Mesenchymal stem cell (in vitro differentiated cells and primary cell): ENCODE results near the gene INPP5F.

Source experiments
- DNase-seq: peaks from one replicate; pipeline ENCODE4 v3.0.0-alpha.2; 2013
- H2AFZ ChIP-seq: one replicate; pipeline ENCODE4 v1.6.1; 2013; ENCODE audit warnings: low read depth, mild to moderate bottlenecking, control low read depth, inconsistent platforms, low read length, moderate library complexity
- H2AK5ac ChIP-seq: 2 replicates; pipeline ENCODE4 v1.6.1; 2013; ENCODE audit warnings: low read length, moderate library complexity, mild to moderate bottlenecking, inconsistent platforms; ENCODE audit not compliant: severe bottlenecking
- H2BK120ac ChIP-seq: one replicate; pipeline ENCODE4 v1.6.1; 2013; ENCODE audit warnings: low read depth, mild to moderate bottlenecking, inconsistent platforms, low read length, moderate library complexity
- H2BK12ac ChIP-seq, 2 experiments: one replicate each; pipeline ENCODE4 v1.6.1; 2013; ENCODE audit warnings: inconsistent platforms in 2 of 2, low read length in 2 of 2, mild to moderate bottlenecking in 2 of 2, moderate library complexity in 2 of 2, control low read depth in 1 of 2
- H2BK15ac ChIP-seq: one replicate; pipeline ENCODE4 v1.6.1; 2013; ENCODE audit warnings: mild to moderate bottlenecking, low read depth, inconsistent platforms; ENCODE audit not compliant: poor library complexity, severe bottlenecking
- H2BK5ac ChIP-seq: 2 replicates; pipeline ENCODE4 v1.6.1; 2013; ENCODE audit warnings: low read depth, mild to moderate bottlenecking, low read length, control low read depth, inconsistent platforms; ENCODE audit not compliant: poor library complexity, severe bottlenecking
- H3K14ac ChIP-seq, 2 experiments: one replicate each; pipeline ENCODE4 v1.6.1; 2013; ENCODE audit warnings: inconsistent platforms in 2 of 2, low read length in 2 of 2, control low read depth in 1 of 2, mild to moderate bottlenecking in 1 of 2, moderate library complexity in 1 of 2
- H3K18ac ChIP-seq, 2 experiments: one replicate each; pipeline ENCODE4 v1.6.1; 2013; ENCODE audit warnings: inconsistent platforms in 2 of 2, low read length in 2 of 2, control low read depth in 1 of 2, low read depth in 1 of 2, mild to moderate bottlenecking in 1 of 2
- H3K23ac ChIP-seq, 2 experiments: one replicate each; pipeline ENCODE4 v1.6.1; 2013; ENCODE audit warnings: inconsistent platforms in 2 of 2, low read length in 2 of 2, mild to moderate bottlenecking in 2 of 2, moderate library complexity in 2 of 2, control low read depth in 1 of 2
- H3K27ac ChIP-seq: 2 replicates; pipeline ENCODE4 v1.5.1; 2013; ENCODE audit warnings: mild to moderate bottlenecking, moderate library complexity, low read length, control low read depth, inconsistent platforms; ENCODE audit not compliant: poor library complexity, severe bottlenecking
- H3K27me3 ChIP-seq, 2 experiments: 2 replicates each; pipeline versions ENCODE4 v1.6.1 to v1.7.0; 2013; ENCODE audit warnings: low read length in 2 of 2, mild to moderate bottlenecking in 2 of 2, moderate library complexity in 2 of 2, control low read depth in 1 of 2, inconsistent platforms in 1 of 2; ENCODE audit not compliant: control insufficient read depth in 1 of 2, insufficient read depth in 1 of 2
- H3K36me3 ChIP-seq, 2 experiments: 2 replicates each; pipeline versions ENCODE4 v1.6.1 to v1.7.0; 2013; ENCODE audit warnings: low read length in 2 of 2, control low read depth in 1 of 2, inconsistent platforms in 1 of 2, low read depth in 1 of 2, mild to moderate bottlenecking in 1 of 2; ENCODE audit not compliant: insufficient read depth in 2 of 2, control insufficient read depth in 1 of 2
- H3K4ac ChIP-seq, 2 experiments: one replicate each; pipeline ENCODE4 v1.6.1; 2013; ENCODE audit warnings: inconsistent platforms in 2 of 2, low read length in 2 of 2, mild to moderate bottlenecking in 2 of 2, moderate library complexity in 2 of 2, control low read depth in 1 of 2, low read depth in 1 of 2
- H3K4me1 ChIP-seq: 2 replicates; pipeline ENCODE4 v1.6.1; 2013; ENCODE audit warnings: low read depth, low read length, control low read depth; ENCODE audit not compliant: control insufficient read depth, insufficient read depth
- H3K4me2 ChIP-seq: 2 replicates; pipeline ENCODE4 v1.6.1; 2013; ENCODE audit warnings: low read length, mild to moderate bottlenecking, inconsistent platforms; ENCODE audit not compliant: poor library complexity, severe bottlenecking
- H3K4me3 ChIP-seq, 2 experiments: 2 replicates each; pipeline versions ENCODE4 v1.5.1 to v1.7.0; 2013; ENCODE audit warnings: low read length in 2 of 2, mild to moderate bottlenecking in 2 of 2, control low read depth in 1 of 2, low read depth in 1 of 2; ENCODE audit not compliant: insufficient read depth in 1 of 2
- H3K79me1 ChIP-seq: replicated peaks from 2 replicates; pipeline ENCODE4 v1.6.1; 2013; ENCODE audit warnings: mild to moderate bottlenecking, control low read depth, low read length, inconsistent platforms; ENCODE audit not compliant: poor library complexity, severe bottlenecking
- H3K9ac ChIP-seq: 2 replicates; pipeline ENCODE4 v1.7.0; 2013; ENCODE audit warnings: mild to moderate bottlenecking, low read length, moderate library complexity
- H3K9me3 ChIP-seq: 2 replicates; pipeline ENCODE4 v1.7.0; 2013; ENCODE audit warnings: mild to moderate bottlenecking, low read length; ENCODE audit not compliant: control insufficient read depth
- H4K8ac ChIP-seq: one replicate; pipeline ENCODE4 v1.6.1; 2013; ENCODE audit warnings: inconsistent platforms, mild to moderate bottlenecking, low read length, moderate library complexity
- H4K91ac ChIP-seq: one replicate; pipeline ENCODE4 v1.6.1; 2013; ENCODE audit warnings: mild to moderate bottlenecking, low read length, inconsistent platforms
- WGBS: methylation state at CpG from one replicate; pipeline ENCODE4 v1.1.7; 2013; ENCODE audit warnings: mixed read lengths; 5-methylcytosine and 5-hydroxymethylcytosine counted together

Gene INPP5F

DNA sequence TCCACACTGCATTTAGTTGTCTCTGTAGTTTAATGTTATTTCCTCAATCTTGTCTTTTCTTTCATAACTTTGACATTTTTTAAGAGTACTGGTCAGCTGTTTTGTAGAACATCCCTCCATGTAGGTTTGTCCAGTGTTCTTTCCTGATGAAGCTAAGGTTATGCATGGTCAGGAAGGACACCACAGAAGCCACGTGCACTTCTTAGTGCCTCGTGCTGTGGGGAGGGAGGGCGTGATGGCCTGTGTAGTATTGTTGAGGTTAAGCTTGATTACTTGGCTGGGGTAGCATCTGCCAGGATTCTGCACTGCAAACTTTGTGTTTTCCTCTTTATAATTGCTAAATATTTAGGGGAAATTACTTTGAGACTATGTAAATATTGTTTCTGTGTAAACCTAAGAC is 98.4 kb downstream of the INPP5F start:
- Histone ChIP-seq H3K36me3 (peaks cover 13 to 58% of the 10 kb centered on the region in 2 experiments), H3K18ac (peak overlapping the region in 1 of 2 experiments; percentile 6), H3K27ac (no peak overlapping the region), H2BK5ac (no peak overlapping the region), H3K79me1 (peaks cover 6% of the 10 kb centered on the region), H2BK15ac (no peak overlapping the region), H2BK120ac (no peak overlapping the region), H4K8ac (no peak overlapping the region), H2BK12ac (no peak overlapping the region), H2AK5ac (no peak overlapping the region), H2AFZ (no peak overlapping the region), H3K27me3 (no peaks in the 10 kb centered on the region), H3K9ac (no peak overlapping the region), H3K4me1 (no peaks in the 10 kb centered on the region), H4K91ac (no peak overlapping the region), H3K14ac (no peak overlapping the region), H3K23ac (no peak overlapping the region), H3K9me3 (no peaks in the 10 kb centered on the region), H3K4me3 (no peak overlapping the region), H3K4ac (no peak overlapping the region), H3K4me2 (no peak overlapping the region)
- DNase-seq = no peak
- 91% methylated on average over 3 of the region's 3 CpGs for WGBS

DNA sequence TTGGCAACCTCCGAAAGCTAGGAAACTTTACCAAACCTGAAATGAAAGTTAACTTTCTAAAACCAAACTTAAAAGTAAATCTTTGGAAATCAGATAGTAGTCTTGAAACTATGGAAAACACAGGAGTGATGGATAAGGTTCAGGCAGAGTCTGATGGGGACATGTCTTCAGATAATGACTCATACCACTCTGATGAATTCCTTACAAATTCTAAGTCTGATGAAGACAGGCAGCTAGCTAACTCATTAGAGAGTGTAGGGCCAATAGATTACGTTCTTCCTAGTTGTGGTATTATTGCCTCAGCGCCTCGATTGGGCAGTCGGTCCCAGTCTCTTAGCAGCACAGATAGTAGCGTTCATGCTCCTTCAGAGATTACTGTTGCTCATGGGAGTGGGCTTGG is 100.9 kb downstream of the INPP5F start:
- H2AK5ac ChIP-seq = no peak overlapping the region
- no peak for DNase-seq
- H2AFZ ChIP-seq = no peak overlapping the region
- no peak overlapping the region for H3K4me3 ChIP-seq
- H2BK5ac ChIP-seq = no peak overlapping the region
- no peaks in the 10 kb centered on the region for H3K27me3 ChIP-seq
- H3K4me1 ChIP-seq = no peaks in the 10 kb centered on the region
- H3K9me3 ChIP-seq = no peaks in the 10 kb centered on the region
- H2BK12ac ChIP-seq = no peak overlapping the region
- peaks cover 20 to 83% of the 10 kb centered on the region in 2 experiments for H3K36me3 ChIP-seq
- H3K9ac ChIP-seq = no peak overlapping the region
- no peak overlapping the region for H3K27ac ChIP-seq
- H3K4ac ChIP-seq = no peak overlapping the region
- no peak overlapping the region for H3K4me2 ChIP-seq
- no peak overlapping the region for H3K23ac ChIP-seq
- 84% methylated on average over 5 of the region's 6 CpGs for WGBS
- H4K91ac ChIP-seq = no peak overlapping the region
- peaks cover 8% of the 10 kb centered on the region for H3K79me1 ChIP-seq
- no peak overlapping the region for H3K18ac ChIP-seq
- no peak overlapping the region for H2BK15ac ChIP-seq
- H3K14ac ChIP-seq = no peak overlapping the region
- no peak overlapping the region for H2BK120ac ChIP-seq
- no peak overlapping the region for H4K8ac ChIP-seq

DNA sequence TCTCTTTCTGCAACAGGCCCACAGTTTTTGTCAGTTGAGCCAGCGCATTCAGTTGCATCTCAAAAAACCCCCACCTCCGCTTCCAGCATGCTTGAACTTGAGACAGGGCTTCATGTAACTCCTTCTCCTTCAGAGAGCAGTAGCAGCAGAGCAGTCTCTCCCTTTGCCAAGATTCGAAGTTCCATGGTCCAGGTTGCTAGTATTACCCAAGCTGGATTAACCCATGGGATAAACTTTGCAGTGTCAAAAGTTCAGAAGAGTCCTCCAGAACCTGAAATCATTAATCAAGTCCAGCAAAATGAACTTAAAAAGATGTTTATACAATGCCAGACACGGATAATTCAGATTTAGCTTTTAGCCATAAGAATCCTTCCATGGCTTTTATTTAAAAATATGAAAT is 101.6 kb downstream of the INPP5F start:
- Histone ChIP-seq H2BK120ac (no peak overlapping the region), H3K9ac (no peak overlapping the region), H3K4me3 (no peak overlapping the region), H3K14ac (no peak overlapping the region), H2AFZ (no peak overlapping the region), H3K4me1 (peaks cover under 1% of the 10 kb centered on the region), H3K36me3 (peaks cover 22 to 86% of the 10 kb centered on the region in 2 experiments), H3K4ac (no peak overlapping the region), H2BK5ac (no peak overlapping the region), H3K27ac (no peak overlapping the region), H3K9me3 (no peaks in the 10 kb centered on the region), H4K91ac (no peak overlapping the region), H3K79me1 (peaks cover 8% of the 10 kb centered on the region), H3K23ac (no peak overlapping the region), H3K4me2 (no peak overlapping the region), H3K18ac (no peak overlapping the region), H2BK15ac (no peak overlapping the region), H2BK12ac (no peak overlapping the region), H4K8ac (no peak overlapping the region), H2AK5ac (no peak overlapping the region), H3K27me3 (no peaks in the 10 kb centered on the region)
- WGBS = 95% methylated on average over 3 of the region's 4 CpGs
- no peak for DNase-seq

DNA sequence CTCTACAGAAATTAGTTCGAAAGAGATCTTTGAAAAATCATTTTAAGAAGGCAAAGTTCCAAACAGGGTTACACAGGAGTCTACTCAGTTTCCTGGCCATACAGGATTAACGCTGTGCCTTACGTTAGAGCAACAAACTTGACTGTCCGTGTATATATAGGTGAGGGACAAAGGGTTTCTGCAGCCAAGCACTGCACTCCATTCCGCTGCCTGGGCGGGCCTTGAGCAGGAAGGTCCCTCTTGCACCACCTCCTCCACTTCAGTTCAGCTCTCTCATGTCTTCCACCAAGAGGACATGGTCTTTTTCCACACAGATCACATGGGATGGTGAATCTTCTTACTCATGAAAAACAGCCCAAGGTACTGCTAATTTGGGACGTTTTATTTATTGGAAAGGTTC is 103.6 kb downstream of the INPP5F start:
- Histone ChIP-seq H3K4me3 (no peak overlapping the region), H2BK120ac (no peak overlapping the region), H2BK5ac (no peak overlapping the region), H4K8ac (no peak overlapping the region), H3K36me3 (peaks cover 19 to 86% of the 10 kb centered on the region in 2 experiments), H4K91ac (no peak overlapping the region), H2AK5ac (no peak overlapping the region), H3K18ac (no peak overlapping the region), H3K23ac (no peak overlapping the region), H3K27me3 (no peaks in the 10 kb centered on the region), H2AFZ (no peak overlapping the region), H3K79me1 (peaks cover 4% of the 10 kb centered on the region), H3K4me2 (no peak overlapping the region), H3K9me3 (no peaks in the 10 kb centered on the region), H3K4ac (no peak overlapping the region), H3K4me1 (peaks cover 6% of the 10 kb centered on the region), H3K9ac (no peak overlapping the region), H2BK15ac (no peak overlapping the region), H3K14ac (no peak overlapping the region), H3K27ac (no peak overlapping the region), H2BK12ac (no peak overlapping the region)
- DNase-seq = no peak
- WGBS = 89% methylated on average over 7 of the region's 7 CpGs
